Measurements from ENCODE around the gene RAD18.
A peak's percentile ranks its signal among the peaks of the same experiment; 100 is the strongest.

RAD18 gene

GRCh38 chr3:8895829-8896228 is 67.4 kb downstream of the RAD18 start:
- DNase-seq: peak in 1 of 3 donors; percentile 2

GRCh38 chr3:8893001-8893400 is 70.3 kb downstream of the RAD18 start:
- DNase-seq: no peak

- no peak for DNase-seq
Measured at GRCh38 chr3:8891774-8892173, 71.5 kb downstream of the RAD18 start.

DNA sequence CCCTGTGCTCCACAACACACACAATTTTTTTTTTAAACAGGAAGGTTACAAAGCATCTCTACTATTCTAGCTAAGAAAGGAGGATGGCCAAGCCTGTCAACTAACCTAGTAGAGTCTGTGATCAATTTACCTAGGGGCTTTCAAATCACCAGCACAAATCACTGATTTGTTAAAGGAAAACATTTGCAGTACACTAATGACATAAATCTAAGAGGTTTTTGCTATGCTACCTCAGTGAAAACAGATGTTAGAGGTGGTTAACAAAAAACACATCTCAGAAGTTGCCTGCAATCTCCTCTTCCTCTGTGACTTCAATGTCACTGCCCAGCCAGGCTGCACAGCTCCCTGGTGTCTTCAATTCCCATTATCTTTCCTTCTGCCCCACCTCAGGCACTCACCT is 72.0 kb downstream of the RAD18 start:
- DNase-seq: no peak

DNA sequence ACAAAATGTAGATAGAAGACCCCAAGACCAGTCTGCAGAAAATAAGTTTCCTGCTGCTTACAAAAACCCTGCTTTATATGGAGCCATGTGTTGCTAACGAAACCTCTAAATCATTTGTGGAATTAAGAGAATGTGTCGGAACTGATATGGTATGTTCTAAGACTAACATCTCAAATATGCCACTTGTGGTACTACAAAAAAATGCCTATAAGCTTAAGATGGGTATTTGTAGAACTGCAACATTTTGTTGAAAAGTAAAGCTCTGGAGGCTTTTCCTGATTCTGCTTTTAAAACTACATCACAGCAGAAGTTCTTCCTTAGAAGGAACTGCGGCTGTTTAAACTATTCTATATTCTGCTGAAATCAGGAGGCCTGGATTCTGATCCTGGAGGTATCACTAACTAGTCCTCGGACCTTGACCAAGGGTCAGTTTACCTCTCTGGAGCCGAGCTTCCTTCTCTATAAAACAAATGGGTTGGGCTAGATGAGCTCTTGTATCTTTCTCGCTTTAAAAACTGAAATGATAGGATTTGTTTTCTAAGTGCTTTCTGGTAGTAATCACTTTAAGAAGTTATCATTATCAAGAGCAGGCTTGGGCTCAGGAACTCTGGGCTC is 74.9 kb downstream of the RAD18 start:
- no peak for DNase-seq

DNA sequence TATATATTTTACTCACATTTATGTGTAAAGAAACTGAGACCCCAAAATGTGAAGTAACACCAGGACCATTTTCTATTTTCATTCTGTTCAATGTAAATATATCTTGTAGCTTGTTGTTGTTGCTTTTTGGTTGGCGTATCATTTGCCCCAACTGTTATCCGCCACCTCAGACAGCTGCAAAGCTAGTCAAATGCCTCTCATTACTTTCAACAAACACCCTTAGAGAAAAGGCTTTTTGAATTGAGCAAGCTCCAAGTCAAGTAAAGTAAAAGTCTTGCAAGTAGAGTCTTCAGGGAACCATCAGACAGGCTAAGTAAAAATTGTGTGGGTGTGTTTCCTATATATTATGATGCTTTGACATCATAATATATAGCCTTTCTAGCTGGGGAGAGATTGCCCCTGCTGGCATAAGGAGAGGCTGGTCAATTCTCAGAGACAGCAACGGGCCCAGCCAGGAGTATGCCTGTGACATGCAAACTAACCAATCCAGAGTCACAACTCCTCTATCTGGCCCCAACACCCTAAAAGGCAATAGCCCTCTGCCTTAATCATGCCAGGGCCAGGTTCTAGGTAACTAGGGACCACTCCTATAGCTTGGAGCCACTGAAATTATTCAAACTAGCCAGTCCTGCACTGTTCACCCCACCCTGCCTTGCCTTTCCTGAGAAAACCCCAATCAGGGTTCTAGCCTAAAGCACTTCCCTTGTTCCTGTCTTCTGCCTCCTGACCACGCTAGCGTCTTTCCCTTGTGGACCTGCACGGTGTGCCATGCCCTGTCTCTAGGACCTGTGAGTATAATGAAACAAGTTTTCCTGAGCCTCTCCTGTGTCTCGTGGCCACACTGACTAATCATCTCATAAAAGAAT is 75.6 kb downstream of the RAD18 start:
- DNase-seq: no peak

DNA sequence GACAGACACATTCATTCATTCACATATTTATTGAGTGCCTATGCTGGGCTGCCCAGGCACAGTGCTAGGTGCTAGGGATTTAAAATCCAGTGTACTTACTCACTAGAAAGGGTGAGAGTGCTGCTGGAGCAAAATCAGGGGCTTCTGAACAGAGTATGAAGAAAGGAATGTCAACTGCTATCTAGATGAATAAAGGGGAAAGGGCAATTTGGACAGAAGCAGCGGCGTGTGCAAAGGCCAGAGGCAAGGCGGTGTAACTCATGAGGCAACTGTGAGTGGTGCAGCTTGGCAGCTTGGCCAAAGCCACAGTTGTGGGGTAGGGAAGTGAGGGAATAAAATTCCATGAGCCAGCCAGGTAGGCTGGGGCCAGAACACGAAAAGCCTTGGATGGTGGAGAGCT is 76.7 kb downstream of the RAD18 start:
- no peak for DNase-seq

- no peak for DNase-seq
Measured at GRCh38 chr3:8885536-8886316, 77.5 kb downstream of the RAD18 start.

DNA sequence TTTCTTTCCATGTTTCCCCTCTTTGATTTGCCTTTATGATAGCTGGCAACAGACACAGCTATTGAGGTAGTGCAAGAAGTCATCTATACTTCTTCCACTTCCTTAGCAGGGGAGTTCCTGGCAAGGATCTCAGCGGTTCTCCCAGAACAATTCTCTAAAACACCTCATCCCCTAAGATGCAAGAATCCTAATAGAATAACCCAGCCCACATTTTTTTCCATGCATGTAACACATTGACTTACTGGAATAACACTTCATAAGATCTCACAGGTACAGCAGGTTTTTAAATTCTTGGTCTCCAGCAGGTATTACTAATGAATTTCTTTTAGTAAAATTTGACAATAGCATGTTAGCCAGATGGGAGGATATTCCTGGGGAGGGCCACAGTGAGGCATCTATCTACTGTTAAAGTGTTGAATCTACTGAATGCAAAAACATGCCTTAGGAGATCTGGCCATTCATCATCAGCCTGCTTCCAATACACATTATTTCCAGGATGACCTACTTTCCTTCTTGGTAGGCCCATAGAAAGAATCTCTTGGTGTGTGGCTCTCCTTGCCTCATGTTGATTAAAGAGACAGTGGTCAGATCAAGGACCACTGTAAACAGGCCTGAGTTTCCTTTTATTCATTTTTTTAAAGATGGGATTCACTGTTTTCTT is 78.5 kb downstream of the RAD18 start:
- DNase-seq: no peak

GRCh38 chr3:8882642-8883041 is 80.6 kb downstream of the RAD18 start:
- DNase-seq: peak in 2 of 3 donors; percentile 35 to 51

- DNase-seq: no peak
Measured at GRCh38 chr3:8882171-8882593, 81.1 kb downstream of the RAD18 start.

DNA sequence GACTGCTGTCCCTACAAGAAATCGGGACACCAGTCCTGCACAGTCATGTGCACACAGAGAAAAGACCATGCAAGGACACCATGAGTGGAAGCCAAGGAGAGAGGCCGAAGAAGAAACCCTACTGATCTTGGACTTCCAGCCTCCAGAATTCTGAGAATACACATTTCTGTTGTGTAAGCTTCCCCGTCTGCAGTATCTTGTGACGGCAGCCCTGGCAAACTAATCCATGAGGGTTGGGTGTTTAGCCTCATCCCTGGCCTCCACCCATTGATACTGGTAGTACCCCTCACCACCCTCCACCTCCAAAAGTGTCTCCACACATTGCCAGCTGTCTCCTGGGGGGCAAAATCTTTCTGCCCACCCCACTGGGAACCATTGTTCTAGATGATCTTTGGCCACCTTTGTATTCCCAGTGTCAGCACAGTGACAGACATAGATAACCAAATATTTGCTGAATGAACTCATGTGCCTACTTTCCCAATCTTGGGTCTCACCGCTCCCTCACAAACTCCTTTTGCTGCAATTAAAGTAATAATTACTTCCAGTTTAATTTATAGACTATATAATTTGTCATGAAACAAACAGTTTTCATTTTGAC is 83.8 kb downstream of the RAD18 start:
- no peak for DNase-seq

DNA sequence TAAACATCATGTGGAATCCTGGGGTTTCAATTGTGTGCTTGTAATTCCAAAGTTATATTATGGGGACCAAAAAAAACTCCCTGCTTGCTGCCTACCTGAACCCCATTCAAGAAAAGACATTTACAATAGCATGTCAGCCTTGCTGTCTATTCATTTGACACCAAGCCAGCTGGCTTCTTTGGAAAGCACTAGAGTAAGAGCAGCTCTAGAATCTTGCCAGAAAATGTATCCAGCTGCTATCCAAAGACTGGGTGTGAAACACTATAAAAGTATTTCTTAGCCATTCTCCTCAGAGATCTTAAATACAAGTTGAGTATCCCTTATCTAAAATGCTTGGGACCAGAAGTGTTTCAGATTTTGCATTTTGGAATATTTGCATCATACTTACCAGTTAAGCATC is 87.4 kb downstream of the RAD18 start:
- no peak for DNase-seq

- peak in 1 of 3 donors; percentile 27 for DNase-seq
Measured at GRCh38 chr3:8873740-8874139, 89.5 kb downstream of the RAD18 start.

DNA sequence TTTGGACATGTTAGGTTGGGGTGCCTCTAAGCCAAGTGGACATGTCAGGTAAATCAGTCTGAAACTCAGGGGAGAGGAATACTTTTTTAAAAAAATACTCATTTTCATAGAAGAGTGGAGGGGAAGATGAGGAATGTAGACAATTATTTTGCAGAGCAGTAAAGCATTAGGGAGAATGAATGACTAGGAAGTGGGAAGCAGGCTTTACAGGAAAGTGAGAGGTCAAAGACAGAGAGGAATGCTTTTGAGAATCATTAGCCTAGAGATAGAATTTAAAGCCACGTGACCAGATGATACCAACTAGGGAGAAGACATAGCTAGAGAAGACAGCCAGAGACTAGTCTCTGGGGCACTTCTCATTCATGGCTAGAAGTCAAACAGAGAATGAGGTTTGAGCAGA is 91.0 kb downstream of the RAD18 start:
- DNase-seq: peak in 1 of 3 donors; percentile 1

GRCh38 chr3:8871306-8871705 is 92.0 kb downstream of the RAD18 start:
- peak in 1 of 3 donors; percentile 1 for DNase-seq

DNA sequence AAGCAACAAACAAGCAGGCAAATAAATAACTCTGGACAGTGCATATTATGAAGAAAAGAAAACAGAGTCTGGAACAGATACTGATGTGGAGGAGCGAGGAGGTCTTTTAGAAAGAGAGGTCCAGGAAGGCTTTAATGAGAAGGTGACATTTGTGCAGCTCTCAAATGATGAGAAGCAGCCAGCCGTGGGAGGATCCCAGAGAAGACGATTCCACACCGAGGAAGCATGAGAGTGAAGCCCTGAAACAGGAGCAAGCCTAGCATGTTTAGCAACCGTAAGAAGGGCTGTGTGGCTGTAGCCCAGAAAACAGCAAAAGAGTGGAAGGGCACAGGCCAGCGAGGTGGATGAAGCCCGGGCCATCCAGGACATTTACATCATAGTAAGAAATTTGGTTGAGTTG is 93.1 kb downstream of the RAD18 start:
- DNase-seq: peak in 1 of 3 donors; percentile 0

- DNase-seq: peak; percentile 32 to 58 (median 43)
Measured at GRCh38 chr3:8869613-8870012, 93.7 kb downstream of the RAD18 start.

DNA sequence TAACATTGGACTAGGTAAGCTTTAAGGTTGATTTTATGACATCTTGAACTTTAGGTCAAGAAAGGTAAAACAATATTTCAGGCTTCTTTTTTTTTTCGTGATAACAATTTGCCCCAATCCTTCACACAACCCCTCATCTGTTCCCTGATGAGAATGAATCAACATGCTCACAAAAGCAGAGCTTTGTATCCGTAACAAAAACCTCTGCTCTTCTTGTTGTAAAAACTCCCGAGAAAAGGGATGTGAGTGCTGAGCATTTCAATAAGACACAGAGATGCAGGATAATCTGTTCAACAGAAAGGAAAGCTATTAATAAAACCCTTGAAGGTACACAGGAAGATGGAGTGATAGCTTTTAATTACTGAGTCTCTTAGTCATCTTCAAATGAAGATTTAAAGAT is 94.3 kb downstream of the RAD18 start:
- DNase-seq: no peak

- DNase-seq: no peak
Measured at GRCh38 chr3:8867646-8868045, 95.6 kb downstream of the RAD18 start.

DNA sequence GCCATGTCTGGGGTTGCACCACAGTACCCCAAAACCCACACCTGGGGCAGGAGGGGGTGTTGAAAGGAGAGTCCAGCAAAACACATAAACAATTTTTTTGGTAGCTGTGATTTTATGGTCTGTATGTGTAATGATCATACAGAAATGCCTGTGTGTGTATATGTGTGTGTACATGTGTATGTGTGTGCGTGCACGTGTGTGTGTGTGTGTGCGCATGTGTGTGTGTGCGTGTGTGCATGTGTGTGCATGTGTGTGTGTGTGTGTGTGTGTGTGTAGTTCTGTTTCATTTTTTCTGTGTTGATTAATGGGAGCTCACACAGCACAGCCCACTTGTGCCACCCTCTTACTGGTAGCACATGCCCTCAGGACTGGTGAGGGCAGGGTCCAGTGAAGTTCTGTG is 97.6 kb downstream of the RAD18 start:
- DNase-seq: no peak
